ENCODE measurements around the gene GOLGA8G.
"Not testable (repeated sequence)": the region's sequence is repeated elsewhere in the genome, so short reads cannot be mapped to it uniquely, and the experiment has no call there.

The GOLGA8G gene

DNA sequence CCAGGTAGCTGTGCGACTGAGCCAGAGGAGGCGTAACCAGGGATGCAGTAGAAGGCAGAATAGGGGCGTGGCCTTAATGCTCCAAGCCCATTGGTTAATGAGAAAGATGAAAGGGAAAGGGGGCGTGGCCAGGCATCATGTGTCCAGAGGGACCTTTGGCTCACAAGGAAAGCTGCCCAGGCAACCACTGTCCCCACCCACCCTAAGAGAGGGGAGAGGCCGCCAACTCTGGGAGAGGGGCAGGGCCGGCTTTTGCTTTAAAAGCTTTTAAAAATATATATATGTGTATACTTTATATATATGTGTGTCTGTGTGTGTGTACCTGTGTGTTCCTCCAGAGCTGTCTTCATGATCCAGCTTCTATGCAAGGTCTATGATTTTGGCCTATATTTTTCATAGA lies at the start of gene GOLGA8G:
Gene GOLGA8G (minus strand): TSS at position 18 of the 400 bp plus-strand sequence. CDS start 62 bp downstream, outside the sequence.
- DNase-seq: not testable (repeated sequence)

- not testable (repeated sequence) for DNase-seq
These were observed 40.6 kb upstream of the GOLGA8G start for GRCh38 chr15:28573351-28573750.

GRCh38 chr15:28553268-28553667 lies 20.5 kb upstream of the GOLGA8G start, which contains the start of gene GOLGA6L25:
Gene GOLGA6L25, plus strand, starts transcription at chr15:28553568. Its CDS starts 61 bp downstream, at chr15:28553629.
- not testable (repeated sequence) for DNase-seq

- not testable (repeated sequence) for DNase-seq
These were observed 17.6 kb downstream of the GOLGA8G start for GRCh38 chr15:28515208-28515607.

- not testable (repeated sequence) for DNase-seq
These were observed 18.6 kb downstream of the GOLGA8G start for GRCh38 chr15:28514128-28514527.

DNA sequence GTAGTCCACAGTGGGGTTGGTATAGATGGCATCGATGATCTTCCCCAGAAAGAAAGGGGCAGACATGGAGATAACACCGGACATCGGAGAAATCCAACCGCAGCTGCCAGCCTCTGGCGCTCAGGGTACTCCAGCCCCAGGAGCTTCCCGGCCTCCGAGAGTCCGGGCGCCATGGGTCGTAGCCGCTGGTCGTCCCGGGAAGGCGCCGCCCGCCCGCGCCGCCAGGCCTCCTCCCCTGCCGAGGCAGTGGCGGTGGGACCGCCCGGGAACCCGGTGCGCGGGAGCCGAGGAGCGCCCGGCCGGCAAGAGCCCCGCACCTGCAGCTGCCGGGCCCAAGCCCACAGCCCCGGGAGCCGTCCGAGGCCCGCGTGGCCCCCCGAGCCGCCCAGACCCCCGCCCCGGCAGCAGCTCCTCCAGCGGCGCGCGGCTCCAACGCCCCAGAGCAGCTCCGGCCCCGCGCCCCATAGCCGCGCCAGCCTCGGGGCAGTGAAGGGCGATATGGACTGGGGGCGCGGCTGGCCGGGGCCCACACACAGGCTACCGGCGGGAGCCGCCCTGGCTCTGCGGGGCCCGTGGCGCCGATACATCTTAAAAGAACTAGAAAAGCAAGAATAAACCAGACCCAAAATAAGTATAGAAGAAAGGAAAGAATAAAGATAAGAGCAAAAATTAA lies 24.4 kb downstream of the GOLGA8G start:
- not testable (repeated sequence) for DNase-seq

- not testable (repeated sequence) for DNase-seq
These were observed 51.4 kb downstream of the GOLGA8G start for GRCh38 chr15:28481340-28481739.

All from NCI-H526 (cell line).